Measurements from ENCODE around the gene CBARP.

GRCh38 chr19:1213391-1214286, 24.2 kb downstream of the CBARP start:
- TF ChIP-seq CTCF (IDR thresholded peaks at IDR 0.05): no peak
- no peak for TF ChIP-seq POLR2A (IDR thresholded peaks at IDR 0.05)
